CD4-positive, alpha-beta T cell treated with Interleukin-6 for 4 hours (primary cell): ENCODE data around the gene NUP98.
"Not testable (repeated sequence)": the region's sequence is repeated elsewhere in the genome, so short reads cannot be mapped to it uniquely, and the experiment has no call there.

Experiments used
- DNase-seq: peaks from one replicate; pipeline ENCODE4 v3.0.0-alpha.2; 2020; ENCODE audit warnings: mixed read lengths

The NUP98 gene

DNA sequence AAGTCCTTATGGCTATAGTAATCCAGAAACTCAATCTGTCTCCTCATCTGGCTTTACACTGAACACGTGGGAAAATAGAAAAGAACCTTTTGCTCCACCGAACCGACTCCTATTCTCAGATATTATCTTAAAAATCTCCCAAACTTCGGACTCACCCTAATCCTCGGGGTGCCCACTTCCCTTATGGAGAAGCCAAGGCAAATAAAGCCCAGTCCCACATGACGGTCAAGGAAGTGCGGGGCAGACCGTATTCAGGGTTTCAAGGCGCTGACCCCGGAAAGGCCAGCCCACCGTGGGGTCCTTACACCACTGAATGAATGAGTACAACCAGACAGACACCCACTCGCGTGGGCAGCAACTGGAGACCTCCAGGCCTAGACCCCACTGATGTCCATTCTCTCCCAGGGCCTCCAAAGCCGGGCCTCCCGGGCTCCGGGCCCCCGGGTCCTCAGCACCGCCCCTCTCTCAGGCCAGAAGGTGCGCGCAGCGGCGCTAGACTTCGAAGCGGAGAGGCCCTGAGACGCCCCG lies 489 bp downstream of the NUP98 start:
- no peak for DNase-seq

DNA sequence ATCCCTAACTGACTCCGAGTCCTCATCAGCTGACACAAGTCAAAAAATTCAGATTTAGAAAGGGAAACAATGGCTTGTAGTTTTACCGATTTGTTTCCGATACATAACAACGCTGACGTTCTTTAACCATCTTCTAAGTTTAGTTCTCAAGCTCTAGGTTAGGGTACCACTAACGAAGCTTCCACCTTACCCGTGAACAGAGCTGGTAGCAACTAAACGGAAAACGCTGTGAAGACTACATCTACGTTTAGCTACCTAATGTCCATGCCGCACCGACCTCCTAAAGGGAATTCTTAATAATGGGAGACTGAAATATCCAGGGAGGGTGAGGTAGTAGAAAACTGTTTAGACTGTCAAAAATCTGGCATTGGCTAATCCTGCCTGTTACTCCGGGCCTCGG lies 1.0 kb downstream of the NUP98 start:
- DNase-seq, result no peak

DNA sequence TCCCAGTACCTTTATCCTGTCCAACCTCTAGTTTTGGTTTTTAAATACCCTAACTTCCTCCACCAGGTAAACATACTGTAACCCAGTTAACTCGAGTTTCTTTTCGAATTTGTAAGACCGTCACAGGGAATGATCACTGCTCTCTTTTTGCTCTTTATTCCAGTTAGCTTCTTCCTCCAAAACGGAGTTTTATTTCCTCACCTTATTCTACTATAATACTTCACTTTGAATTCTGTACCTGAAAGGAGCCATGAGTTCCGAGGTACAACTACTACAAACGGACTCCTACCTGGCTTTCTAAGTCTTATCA lies 1.4 kb downstream of the NUP98 start:
- no peak for DNase-seq

DNA sequence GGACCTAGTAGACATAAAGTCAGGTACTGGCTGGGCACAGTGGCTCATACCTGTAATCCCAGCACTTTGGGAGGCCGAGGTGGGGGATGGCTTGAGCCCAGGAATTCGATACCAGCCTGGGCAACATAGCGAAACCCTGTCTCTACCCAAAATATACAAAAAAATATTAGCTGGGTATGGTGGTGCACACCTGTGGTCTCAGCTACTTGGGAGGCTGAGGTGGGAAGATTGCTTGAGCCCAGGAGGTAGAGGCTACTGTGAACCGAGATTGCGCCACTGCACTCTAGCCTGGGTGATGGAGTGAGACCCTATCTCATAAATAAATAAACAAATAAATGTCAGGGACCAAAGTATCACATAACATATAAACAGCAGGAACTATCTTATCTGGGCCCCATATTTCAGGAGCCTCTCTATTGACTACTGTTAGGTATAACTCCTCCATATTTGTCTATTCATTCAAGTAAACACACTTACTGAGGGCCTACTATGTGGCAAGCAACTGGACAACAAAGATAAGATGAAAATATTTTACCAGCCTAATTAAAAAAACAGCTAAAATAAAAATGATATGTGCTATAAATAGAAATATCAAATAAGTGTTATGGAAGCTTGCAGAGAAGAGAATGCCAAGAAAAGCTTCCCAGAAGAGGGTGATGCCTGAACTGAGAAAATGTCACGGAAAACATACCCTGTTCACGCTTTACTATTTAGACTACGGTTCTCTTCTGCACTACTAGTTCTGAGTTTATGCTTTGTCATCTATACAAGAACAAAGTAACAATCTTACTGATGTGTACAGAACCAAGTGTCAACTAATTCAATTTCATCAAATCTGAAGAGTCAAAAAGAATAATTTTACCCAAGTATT lies 2.0 kb downstream of the NUP98 start:
- DNase-seq, result no peak

DNA sequence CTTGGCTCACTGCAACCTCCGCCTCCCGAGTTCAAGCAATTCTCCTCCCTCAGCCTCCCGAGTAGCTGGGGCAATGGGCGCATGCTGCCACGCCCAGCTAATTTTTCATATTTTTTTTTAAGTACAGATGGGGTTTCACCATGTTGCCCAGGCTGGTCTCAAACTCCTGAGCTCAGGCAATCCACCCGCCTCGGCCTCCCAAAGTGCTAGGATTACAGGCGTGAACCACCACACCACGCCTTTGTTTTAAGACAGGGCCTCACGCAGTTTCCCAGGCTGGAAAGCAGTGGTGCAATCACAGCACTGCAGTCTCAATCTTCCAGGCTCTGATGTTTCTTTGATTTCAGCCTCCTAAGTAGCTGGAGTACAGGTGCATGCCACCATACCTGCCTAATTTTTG lies 3.0 kb downstream of the NUP98 start:
- DNase-seq, result not testable (repeated sequence)

DNA sequence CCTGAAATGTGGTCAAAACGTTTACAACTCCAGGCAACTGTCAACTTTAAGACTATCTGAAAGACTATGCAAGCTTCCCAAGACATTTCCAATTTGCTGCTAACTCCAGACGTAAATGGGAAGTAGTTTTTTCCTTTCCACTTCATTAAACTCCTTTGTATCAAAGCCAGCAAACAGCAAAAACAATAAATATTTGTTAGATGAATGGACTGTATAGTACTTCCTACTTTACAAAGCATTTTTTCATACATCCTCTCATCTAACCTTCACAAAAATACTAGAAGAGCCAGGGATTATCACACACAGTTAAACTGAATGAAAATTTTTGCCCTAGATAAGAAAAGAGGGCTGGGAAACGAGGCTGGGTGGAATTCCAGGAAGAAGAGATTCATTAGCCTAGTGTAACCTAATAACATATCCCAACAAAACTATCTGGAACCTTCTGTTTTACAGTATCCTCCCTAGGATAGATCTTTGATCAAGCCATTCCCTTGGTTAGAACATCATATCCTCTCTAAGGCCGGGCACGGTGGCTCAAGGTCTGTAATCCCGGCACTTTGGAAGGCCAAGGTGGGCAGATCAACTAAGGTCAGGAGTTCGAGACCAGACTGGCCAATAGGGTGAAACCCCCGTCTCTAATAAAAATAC lies 10.4 kb downstream of the NUP98 start:
- no peak for DNase-seq

DNA sequence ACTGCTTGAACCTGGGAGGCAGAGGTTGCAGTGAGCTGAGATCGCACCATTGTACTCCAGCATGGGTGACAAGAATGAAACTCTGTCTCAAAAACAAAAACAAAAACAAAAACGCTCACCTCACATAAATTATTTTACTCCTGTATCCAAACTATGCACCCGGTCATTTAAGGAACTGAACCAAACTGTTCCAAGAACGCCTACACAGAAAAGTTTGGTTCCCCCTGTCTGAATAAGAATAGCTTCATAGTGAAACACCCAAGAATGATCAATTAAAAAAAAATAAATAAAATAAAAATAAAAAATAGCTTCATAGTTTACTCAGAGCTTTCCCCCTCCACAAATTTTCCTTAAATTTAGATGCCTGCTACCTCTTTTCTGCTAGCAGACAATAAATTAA lies 13.7 kb downstream of the NUP98 start:
- DNase-seq, result no peak

DNA sequence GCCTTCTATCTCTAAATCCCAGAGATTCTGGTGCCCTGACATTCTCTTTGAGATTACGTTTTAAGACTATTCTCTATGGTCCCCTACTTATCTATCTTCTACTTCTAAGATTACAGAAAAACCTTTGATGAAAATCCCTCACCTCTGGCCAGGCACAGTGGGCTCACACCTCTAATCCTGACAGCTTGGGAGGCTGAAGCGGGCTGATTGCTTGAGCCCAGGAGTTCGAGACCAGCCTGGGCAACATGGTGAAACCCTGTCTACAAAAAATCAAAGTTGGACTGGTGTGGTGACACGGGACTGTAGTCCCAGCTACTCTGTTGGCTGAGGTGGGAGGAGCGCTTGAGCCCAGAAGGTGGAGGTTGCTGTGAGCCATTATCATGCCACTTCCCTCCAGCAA lies 14.4 kb downstream of the NUP98 start:
- DNase-seq, result no peak

DNA sequence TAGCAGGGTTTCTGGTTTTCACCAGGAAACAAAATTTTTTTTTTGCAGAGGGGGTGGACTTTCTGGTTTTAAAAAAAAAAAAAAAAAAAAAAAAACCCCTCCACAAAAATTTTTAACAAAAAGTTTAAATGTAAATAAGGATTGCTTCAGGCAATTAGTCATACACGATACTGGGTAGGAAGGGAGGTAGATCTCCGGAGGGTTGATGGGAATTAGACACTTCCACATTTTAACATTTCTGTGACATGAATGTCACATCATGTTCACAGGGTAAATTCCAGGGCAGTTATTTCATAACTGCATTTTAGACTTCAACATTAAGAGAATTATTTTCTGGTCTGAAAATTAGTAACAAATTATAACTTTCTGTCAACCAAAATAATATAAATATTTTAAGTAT lies 15.9 kb downstream of the NUP98 start:
- DNase-seq, result no peak

DNA sequence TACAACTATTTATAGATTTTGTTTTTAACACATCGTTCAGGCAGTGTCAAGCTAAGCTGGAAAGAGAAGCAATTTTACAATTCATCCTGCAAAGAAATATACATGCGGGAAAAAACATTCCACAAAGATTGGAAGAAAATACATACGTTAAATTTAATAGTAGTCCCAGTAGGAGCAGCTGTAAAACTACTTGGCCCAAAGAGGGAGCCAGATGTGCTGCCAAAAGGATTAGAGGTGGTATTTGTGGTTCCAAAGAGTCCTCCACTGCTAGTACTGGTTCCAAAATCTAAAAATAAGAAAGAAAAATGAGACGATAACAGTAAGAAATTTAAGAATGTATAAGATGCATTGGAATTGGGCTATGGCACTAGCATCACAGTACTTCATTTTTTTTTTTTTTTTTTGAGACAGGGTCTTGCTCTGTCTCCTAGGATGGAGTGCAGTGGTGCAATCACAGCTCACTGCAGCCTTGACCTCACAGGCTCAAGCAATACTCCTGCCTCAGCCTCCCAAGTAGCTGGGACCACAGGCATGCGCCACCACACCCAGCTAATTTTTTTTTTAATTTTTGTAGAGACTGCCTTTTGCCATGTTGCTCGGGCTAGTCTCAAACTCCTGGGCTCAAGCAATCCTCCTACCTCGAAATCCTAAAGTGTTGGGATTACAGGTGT lies 21.5 kb downstream of the NUP98 start:
- DNase-seq, result no peak

DNA sequence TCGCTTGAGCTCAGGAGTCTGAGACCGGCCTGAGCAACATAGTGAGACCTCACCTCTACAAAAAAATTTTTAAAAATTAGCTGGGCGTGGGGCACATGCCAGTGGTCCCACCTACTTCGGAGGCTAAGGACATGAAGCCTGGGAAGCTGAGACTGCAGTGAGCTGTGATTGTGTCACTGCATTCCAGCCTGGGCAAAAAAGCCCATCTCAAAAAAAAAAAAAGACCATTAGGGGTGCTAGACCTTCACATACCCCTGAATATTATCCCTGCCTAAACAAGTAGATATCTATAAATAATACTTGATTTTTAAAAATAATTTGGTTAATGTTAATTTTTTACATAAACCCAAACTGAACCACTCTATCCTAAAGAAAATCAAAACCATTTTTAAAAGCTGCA lies 24.2 kb downstream of the NUP98 start:
- DNase-seq, result no peak

DNA sequence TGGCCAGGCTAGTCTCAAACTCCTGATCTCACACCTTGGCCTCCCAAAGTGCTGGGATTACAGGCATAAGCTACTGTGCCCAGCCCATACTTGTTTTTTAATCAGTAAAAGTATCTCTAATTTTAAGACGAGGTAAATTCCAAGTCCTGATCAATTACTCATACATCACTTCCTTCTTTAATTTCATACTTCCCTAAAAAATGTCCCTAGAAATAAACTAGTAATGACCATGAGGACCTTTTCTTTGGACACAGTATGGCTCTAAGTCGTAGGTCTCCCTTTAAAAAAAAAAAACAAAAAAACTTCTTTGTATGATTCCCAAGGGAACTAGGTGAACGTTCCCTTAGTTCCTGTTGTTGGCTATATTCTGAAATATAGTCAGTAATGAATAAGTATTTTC lies 29.8 kb downstream of the NUP98 start:
- no peak for DNase-seq

DNA sequence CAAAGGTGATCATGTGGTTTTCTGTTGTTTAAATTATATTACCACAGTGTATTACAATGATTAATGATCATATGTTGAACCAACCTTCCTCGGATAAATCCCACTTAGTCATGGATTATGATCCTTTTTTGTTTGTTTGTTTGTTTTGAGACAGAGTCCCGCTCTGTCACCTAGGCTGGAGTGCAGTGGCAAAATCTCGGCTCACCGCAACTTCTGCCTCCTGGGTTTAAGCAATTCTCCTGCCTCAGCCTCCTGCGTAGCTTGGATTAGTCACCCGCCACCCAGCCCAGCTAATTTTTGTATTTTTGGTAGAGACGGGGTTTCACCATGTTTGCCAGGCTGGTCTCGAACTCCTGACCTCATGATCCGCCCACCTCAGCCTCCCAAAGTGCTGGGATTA lies 30.5 kb downstream of the NUP98 start:
- not testable (repeated sequence) for DNase-seq

DNA sequence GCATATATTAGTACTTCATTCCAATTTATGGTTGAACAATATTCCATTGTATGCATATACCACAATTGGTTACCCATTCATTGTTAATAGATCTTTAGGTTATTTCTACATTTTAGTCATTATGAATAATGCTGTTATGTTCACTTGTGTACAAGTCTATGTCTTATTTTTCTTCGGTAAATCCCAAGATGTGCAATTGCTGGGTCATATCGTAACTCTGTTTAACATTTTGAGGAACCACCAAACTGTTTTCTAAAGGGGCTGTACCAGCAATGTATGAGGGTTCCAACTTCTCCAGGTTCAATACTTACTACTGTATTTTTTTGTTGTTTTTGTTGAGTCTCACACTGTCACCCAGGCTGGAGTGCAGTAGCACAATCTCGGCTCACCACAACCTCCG lies 33.1 kb downstream of the NUP98 start:
- DNase-seq, result no peak

DNA sequence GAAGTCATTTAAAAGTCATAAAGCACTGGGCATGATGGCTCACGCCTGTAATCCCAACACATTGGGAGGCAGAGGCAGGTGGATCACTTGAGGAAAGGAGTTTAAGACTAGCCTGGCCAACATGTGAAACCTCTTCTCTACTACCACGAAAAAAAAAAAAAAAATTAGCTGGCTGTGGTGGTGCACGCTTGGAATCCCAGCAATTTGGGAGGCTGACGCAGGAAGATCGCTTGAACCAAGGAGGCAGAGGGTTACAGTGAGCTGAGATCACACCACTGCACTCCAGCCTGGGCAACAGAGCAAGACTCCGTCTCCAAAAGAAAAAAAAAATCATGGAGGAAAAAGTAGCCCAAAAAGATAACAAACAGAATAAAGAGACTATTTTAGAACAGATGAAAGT lies 42.2 kb downstream of the NUP98 start:
- DNase-seq, result no peak

DNA sequence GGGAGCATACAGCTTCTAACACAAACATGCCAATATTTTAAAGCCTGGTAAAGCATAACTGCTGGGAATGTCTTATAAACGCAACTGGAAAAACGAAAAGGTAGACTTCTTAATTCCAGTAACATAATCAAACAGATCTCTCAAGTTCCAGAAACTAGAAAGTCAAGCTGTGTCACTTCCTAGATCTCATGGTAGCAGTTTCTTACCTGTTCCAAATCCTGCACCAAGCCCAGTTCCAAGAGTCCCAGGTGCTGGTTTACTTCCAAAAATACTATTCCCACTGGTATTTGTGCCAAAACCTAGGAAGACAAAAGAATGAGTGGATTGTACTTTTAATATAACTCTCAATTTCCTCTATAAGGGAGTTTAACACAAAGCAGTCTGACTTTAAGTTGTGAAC lies 44.2 kb downstream of the NUP98 start:
- DNase-seq, result no peak

DNA sequence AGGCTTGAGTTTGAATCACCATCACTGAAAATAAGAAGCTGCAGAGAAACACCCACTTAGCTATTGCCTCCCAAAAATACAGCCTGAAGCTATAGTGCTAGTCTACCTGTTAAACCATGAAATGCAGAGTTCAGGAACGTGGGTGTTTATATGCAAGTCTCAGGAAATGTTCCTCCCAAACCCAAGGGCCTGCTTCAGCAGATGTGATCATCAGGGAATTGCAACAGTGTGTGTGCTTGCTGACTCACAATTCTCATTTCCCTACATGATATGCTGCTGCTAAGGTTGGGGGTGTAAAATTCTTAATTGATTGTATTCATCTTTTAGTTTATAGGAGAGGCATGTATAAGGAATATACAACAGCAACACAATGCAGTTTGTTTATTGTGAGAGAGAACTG lies 49.6 kb downstream of the NUP98 start:
- DNase-seq, result no peak

DNA sequence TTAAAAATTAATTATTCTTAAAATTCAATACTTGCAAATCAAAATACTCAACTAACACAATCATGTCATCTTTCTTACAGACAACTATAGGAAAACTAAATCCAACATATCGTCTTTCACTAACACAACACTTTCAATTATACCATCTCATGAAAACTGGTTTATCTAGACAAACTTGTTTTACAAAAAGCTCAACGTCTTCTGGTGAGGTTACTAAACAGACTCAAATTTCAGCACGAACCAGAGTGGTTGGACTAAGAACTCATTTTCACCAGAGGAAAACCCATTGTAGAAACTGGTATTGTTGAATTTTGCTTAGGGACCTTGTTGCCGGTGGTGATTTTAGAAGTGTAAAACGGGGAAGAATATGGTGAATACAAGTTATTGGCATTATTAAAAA lies 52.2 kb downstream of the NUP98 start:
- DNase-seq, result no peak

DNA sequence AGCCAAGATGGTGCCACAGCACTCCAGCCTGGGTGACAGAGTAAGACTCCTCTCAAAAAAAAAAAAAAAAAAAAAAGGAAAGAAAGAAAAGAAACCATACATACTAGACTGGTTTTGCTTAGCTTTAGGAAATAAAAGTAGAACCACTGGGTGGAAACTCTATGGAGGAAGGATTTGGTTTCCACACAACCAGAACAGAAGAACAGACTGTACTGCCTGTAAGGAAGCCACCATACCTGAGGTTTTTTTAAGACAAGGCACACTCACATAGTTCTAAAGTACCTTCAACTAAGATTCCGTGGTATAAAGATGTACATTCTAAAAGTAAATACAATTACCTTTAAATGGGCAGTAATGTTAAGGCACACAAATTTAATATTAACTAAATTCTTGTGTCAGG lies 58.6 kb downstream of the NUP98 start:
- DNase-seq, result no peak

DNA sequence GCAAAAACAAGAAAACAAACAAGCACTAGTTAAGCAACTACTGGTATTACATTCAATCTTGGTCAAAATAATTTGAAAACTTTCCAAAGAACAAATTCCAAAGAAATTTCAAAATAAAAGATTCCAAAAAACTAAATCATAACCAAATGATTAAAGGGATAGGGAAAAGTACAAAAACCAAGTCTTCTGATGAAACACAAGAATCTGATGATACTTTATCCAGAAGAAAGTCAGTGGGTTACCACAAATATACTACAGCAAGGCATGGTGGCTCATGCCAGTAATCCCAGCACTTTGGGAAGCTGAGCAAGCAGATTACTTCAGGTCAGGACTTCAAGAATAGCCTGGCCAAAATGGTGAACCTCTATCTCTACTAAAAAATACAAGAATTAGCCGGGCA lies 59.1 kb downstream of the NUP98 start:
- DNase-seq, result no peak

DNA sequence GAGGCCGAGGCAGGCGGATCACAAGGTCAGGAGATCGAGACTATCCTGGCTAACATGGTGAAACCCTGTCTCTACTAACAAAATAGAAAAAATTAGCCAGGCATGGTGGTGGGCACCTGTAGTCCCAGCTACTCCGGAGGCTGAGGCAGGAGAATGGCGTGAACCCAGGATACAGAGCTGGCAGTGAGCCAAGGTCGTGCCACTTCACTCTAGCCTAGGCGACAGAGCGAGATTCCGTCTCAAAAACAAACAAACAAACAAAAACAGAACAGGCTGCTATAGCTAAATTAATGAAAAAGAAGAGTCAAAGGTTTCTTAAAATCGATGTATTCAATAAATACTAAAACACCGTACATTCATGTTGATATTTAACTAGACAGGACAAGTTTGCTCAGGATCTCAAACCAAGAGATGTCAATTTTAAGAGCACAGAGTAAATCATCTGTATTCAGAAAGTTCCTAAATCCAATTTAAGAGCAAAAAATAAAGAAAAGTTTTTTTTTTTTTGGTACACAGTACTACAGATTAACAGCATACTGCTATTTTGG lies 59.9 kb downstream of the NUP98 start:
- no peak for DNase-seq

DNA sequence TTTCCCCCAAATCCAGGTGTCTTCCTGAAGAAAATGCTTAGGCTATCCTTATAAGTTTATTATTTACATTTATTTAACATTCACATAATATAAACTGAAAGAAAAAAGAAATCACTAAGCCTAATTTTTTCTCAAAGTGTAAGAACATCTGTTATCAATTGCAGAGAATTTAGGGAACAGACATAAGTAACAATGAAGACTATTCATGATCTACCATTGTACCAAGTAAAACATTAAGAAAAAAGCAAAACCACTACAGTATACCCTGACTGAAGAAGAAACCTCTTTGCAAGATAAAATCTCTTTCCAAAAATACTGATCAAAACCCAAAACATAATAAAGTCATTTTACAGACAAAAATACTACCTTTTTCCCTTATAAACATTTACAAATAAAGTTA lies 60.5 kb downstream of the NUP98 start:
- no peak for DNase-seq

DNA sequence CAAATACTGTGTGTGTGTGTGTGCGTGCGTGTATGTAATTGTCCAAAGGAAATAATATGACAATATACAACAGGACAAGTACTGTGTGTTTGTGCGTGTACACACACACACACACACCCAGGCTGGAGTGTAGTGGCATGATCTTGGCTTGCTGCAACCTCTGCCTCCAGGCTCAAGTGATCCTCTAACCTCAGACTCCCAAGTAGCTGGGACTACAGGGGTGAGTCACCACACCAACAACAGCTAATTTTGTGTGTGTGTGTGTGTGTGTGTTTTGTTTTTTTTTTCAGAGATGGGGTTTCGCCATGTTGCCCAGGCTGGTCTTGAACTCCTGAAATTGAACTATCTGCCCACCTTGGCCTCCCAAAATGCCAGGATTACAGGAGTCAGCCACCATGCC lies 61.5 kb downstream of the NUP98 start:
- DNase-seq, result no peak
